C4-2B (cell line): Measurements from ENCODE around the gene TEX44.
"Not testable (repeated sequence)": the region's sequence is repeated elsewhere in the genome, so short reads cannot be mapped to it uniquely, and the experiment has no call there.

Experiments
- H3K27ac ChIP-seq: fragments of 450-650 bp; 2 replicates; pipeline ENCODE4 v1.5.1; 2017
- CTCF ChIP-seq: fragments of 450-650 bp; conservative IDR thresholded peaks from 2 replicates; pipeline ENCODE4 v1.5.1; 2017; ENCODE audit warnings: mild to moderate bottlenecking
- ZFX ChIP-seq: fragments of 450-650 bp; IDR thresholded peaks from 2 replicates; pipeline ENCODE4 v1.6.1; 2017

Gene TEX44

GRCh38 chr2:231552752-231553151 is 39.9 kb upstream of the TEX44 start:
- TF ChIP-seq ZFX (no peak), CTCF (no peak)
- no peak overlapping the region for H3K27ac ChIP-seq

GRCh38 chr2:231554327-231554726 is 38.3 kb upstream of the TEX44 start:
- TF ChIP-seq ZFX, result no peak
- TF ChIP-seq CTCF, result no peak
- no peak overlapping the region for H3K27ac ChIP-seq

- TF ChIP-seq CTCF, result no peak
- TF ChIP-seq ZFX, result no peak
- H3K27ac ChIP-seq, result no peak overlapping the region
These were observed 37.7 kb upstream of the TEX44 start for GRCh38 chr2:231554748-231555545.

- not testable (repeated sequence) for H3K27ac ChIP-seq
These were observed 36.2 kb upstream of the TEX44 start for GRCh38 chr2:231556496-231556895.

GRCh38 chr2:231556981-231557380 is 35.7 kb upstream of the TEX44 start:
- no peak overlapping the region for H3K27ac ChIP-seq

GRCh38 chr2:231557571-231558217 is 35.0 kb upstream of the TEX44 start:
- TF ChIP-seq CTCF (peak; percentile 71), ZFX (no peak)
- no peak overlapping the region for H3K27ac ChIP-seq

More at GRCh38 chr2:231556981-231557380, 35.7 kb upstream of the TEX44 start:
- TF ChIP-seq CTCF, result no peak
- TF ChIP-seq ZFX, result no peak

GRCh38 chr2:231563378-231563961 is 29.2 kb upstream of the TEX44 start:
- TF ChIP-seq ZFX, result no peak
- peak; percentile 69 for TF ChIP-seq CTCF

More at GRCh38 chr2:231563378-231563961, 29.2 kb upstream of the TEX44 start:
- no peak overlapping the region for H3K27ac ChIP-seq
